ENCODE measurements around the gene DKK3. TPM values are rescaled to one million over a fixed set of nuclear protein-coding genes. Genes with fewer than 3 reads are reported as not detected.

The DKK3 gene
- total RNA-seq, 3 donors from 2014 or later (not counting 1 experiment from before 2014, with no cell fraction given), result 0.16 to 0.70 TPM; not detected in 1

- Histone ChIP-seq H3K4me1 (ENCODE audit: control insufficient read depth, insufficient read depth, low read length) (no peaks in the 10 kb centered on the region), H3K9me3 (ENCODE audit: control insufficient read depth, insufficient read depth, low read length) (no peaks in the 10 kb centered on the region), H3K4me3 (ENCODE audit: low read length) (no peak overlapping the region), H3K27ac (ENCODE audit: low read length) (no peak overlapping the region), H3K36me3 (ENCODE audit: control insufficient read depth, insufficient read depth, low read length) (no peaks in the 10 kb centered on the region), H3K27me3 (ENCODE audit: control insufficient read depth, insufficient read depth, low read length) (peaks cover 6% of the 10 kb centered on the region)
- no peak for TF ChIP-seq CTCF (IDR thresholded peaks at IDR 0.05)
- ATAC-seq (no peak), DNase-seq (no peak)
- Mint-ChIP-seq H3K4me1 (no peaks in the 10 kb centered on the region), H3K27ac (no peak overlapping the region), H3K4me3 (no peak overlapping the region), H3K9me3 (no peaks in the 10 kb centered on the region), H3K36me3 (no peaks in the 10 kb centered on the region), H3K27me3 (ENCODE audit: low read depth in 2 of 2) (peaks cover 39 to 57% of the 10 kb centered on the region in 2 donors)
- intact Hi-C loops (cut with micrococcal nuclease), result no loop called here
Measured at GRCh38 chr11:12015486-12015885, 7.1 kb upstream of the DKK3 start.

- peaks cover 0 to 7% of the 10 kb centered on the region in 2 donors for H3K4me1 Mint-ChIP-seq
- no peaks in the 10 kb centered on the region for H3K9me3 Mint-ChIP-seq
- no peaks in the 10 kb centered on the region for H3K36me3 Mint-ChIP-seq
- Histone ChIP-seq H3K9me3 (ENCODE audit: control insufficient read depth, insufficient read depth, low read length) (no peaks in the 10 kb centered on the region), H3K4me1 (ENCODE audit: control insufficient read depth, insufficient read depth, low read length) (peaks cover 5% of the 10 kb centered on the region), H3K27ac (ENCODE audit: low read length) (no peak overlapping the region), H3K4me3 (ENCODE audit: low read length) (no peak overlapping the region), H3K36me3 (ENCODE audit: control insufficient read depth, insufficient read depth, low read length) (no peaks in the 10 kb centered on the region), H3K27me3 (ENCODE audit: control insufficient read depth, insufficient read depth, low read length) (peaks cover 17% of the 10 kb centered on the region)
- WGBS (ENCODE audit: insufficient coverage), result 76% methylated on average over 3 of the region's 3 CpGs
- H3K4me3 Mint-ChIP-seq, result no peak overlapping the region
- ATAC-seq, result no peak
- H3K27ac Mint-ChIP-seq, result no peak overlapping the region
- no peak for TF ChIP-seq CTCF (IDR thresholded peaks at IDR 0.05)
- H3K27me3 Mint-ChIP-seq (ENCODE audit: low read depth in 2 of 2), result peaks cover 50 to 68% of the 10 kb centered on the region in 2 donors
- no peak for DNase-seq
- intact Hi-C loops (cut with micrococcal nuclease), result no loop called here
Measured at GRCh38 chr11:12013781-12014180, 5.4 kb upstream of the DKK3 start.

GRCh38 chr11:12009617-12010321 is 1.3 kb upstream of the DKK3 start:
- intact Hi-C loops (cut with micrococcal nuclease), result no loop called here
- peaks cover 37% of the 10 kb centered on the region for H3K27me3 ChIP-seq (ENCODE audit: control insufficient read depth, insufficient read depth, low read length)

More at GRCh38 chr11:12009617-12010321, 1.3 kb upstream of the DKK3 start:
- Histone ChIP-seq H3K27ac (ENCODE audit: low read length) (no peak overlapping the region), H3K36me3 (ENCODE audit: control insufficient read depth, insufficient read depth, low read length) (no peaks in the 10 kb centered on the region), H3K4me3 (ENCODE audit: low read length) (no peak overlapping the region), H3K4me1 (ENCODE audit: control insufficient read depth, insufficient read depth, low read length) (peaks cover 14% of the 10 kb centered on the region), H3K9me3 (ENCODE audit: control insufficient read depth, insufficient read depth, low read length) (no peaks in the 10 kb centered on the region)
- H3K4me3 Mint-ChIP-seq, result peak overlapping the region; percentile 82
- no peaks in the 10 kb centered on the region for H3K36me3 Mint-ChIP-seq
- TF ChIP-seq CTCF (IDR thresholded peaks at IDR 0.05), result no peak
- WGBS (ENCODE audit: insufficient coverage), result 59% methylated on average over 15 of the region's 15 CpGs
- peaks cover 0 to 9% of the 10 kb centered on the region in 2 donors for H3K4me1 Mint-ChIP-seq
- no peaks in the 10 kb centered on the region for H3K9me3 Mint-ChIP-seq
- DNase-seq (no peak), ATAC-seq (no peak)
- peaks cover 70 to 82% of the 10 kb centered on the region in 2 donors for H3K27me3 Mint-ChIP-seq (ENCODE audit: low read depth in 2 of 2)
- no peak overlapping the region for H3K27ac Mint-ChIP-seq
